Astrocyte of the spinal cord (primary cell): ENCODE data around the gene GGT6.

Source experiments
- DNase-seq: peaks from one replicate; pipeline ENCODE4 v3.0.0; 2011; ENCODE audit warnings: low read depth, low spot score
- H3K4me3 ChIP-seq: 2 replicates; pipeline ENCODE4 v1.5.1; 2011; ENCODE audit warnings: low read depth, mild to moderate bottlenecking, low read length, moderate library complexity
- CTCF ChIP-seq: IDR thresholded peaks from 2 replicates; pipeline ENCODE4 v1.5.1; 2012; ENCODE audit warnings: low read depth, mild to moderate bottlenecking, low read length, inconsistent platforms
- in situ Hi-C: cut with HindIII; loops from 2 replicates; pipeline ENCODE4 v1.10.0; 2017; ENCODE audit warnings: low sequenced_read_pairs

GGT6 gene

GRCh38 chr17:4544135-4544950 lies 16.0 kb downstream of the GGT6 start:
- DNase-seq: no peak
- in situ Hi-C loops: no loop called here
- TF ChIP-seq CTCF: no peak

GRCh38 chr17:4543557-4544026 lies 16.8 kb downstream of the GGT6 start:
- no peak for TF ChIP-seq CTCF
- DNase-seq: no peak
- no peak overlapping the region for H3K4me3 ChIP-seq
- in situ Hi-C loops: no loop called here

More at GRCh38 chr17:4544135-4544950, 16.0 kb downstream of the GGT6 start:
- no peak overlapping the region for H3K4me3 ChIP-seq

- TF ChIP-seq CTCF: no peak
- no peak overlapping the region for H3K4me3 ChIP-seq
- in situ Hi-C loops: no loop called here
- DNase-seq: no peak
Measured at GRCh38 chr17:4542726-4543191, 17.6 kb downstream of the GGT6 start.

GRCh38 chr17:4542003-4542725 lies 18.2 kb downstream of the GGT6 start:
- no peak for DNase-seq
- in situ Hi-C loops: no loop called here
- no peak for TF ChIP-seq CTCF
- H3K4me3 ChIP-seq: no peak overlapping the region

- DNase-seq: no peak
- in situ Hi-C loops: no loop called here
- H3K4me3 ChIP-seq: no peak overlapping the region
- TF ChIP-seq CTCF: no peak
Measured at GRCh38 chr17:4541328-4542002, 18.9 kb downstream of the GGT6 start.

GRCh38 chr17:4540687-4541327 lies 19.6 kb downstream of the GGT6 start:
- in situ Hi-C loops: no loop called here
- TF ChIP-seq CTCF: no peak
- H3K4me3 ChIP-seq: no peak overlapping the region
- DNase-seq: no peak
